Esophagus muscularis mucosa (tissue), 3 donors: ENCODE measurements around the gene KCNE1.

Experiments used
- CTCF ChIP-seq, 3 experiments: fragments of 200-600 bp in 2 of 3; fragments of 450-650 bp in 1 of 3; sonication (generic) in 2 of 3; IDR thresholded peaks; one replicate each; pipeline ENCODE4 v1.5.1; 2017 to 2019; ENCODE audit warnings: antibody characterized with exemption in 3 of 3, mild to moderate bottlenecking in 2 of 3, moderate library complexity in 1 of 3
- POLR2AphosphoS5 ChIP-seq, 2 donors: sonication (generic); formaldehyde crosslinking; IDR thresholded peaks; one replicate each; pipeline ENCODE4 v1.6.1; 2017; ENCODE audit warnings: antibody characterized with exemption in 2 of 2

DNA sequence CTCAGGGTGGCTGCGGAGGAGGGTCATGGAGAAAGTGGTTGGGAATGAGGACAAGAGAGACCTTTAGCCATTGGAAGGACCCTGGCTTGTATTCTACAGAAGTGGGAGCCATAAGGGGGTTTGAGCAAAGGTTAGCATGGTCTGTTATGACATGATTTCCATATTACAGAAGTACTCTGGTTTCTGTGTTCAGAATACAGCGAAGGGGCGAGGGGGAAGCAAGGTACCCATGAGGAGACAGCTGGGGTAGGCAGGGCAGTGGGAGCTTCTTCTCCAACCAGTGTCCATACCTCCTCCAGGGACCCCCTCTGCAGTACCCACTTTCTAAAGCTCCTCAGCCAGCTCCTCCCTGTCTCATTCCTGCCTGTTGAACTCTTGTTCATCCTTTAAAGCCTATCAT lies 21.9 kb upstream of the KCNE1 start:
- TF ChIP-seq CTCF (IDR thresholded peaks at IDR 0.05), result no peak
- no peak for TF ChIP-seq POLR2AphosphoS5 (IDR thresholded peaks at IDR 0.05)
